Daoy (cell line): ENCODE data around the gene IDS. TPM values are rescaled to one million over a fixed set of nuclear protein-coding genes. Genes with fewer than 3 reads are reported as not detected.

Experiments
- DNase-seq: peaks from one replicate; pipeline ENCODE4 v3.0.0-alpha.2; 2015; ENCODE audit warnings: low read depth
- total RNA-seq: library from RNA; depleted of rRNA; stranded (reverse); fragments of >200 nt; shearing (Covaris generic); gene quantifications from 2 replicates; pipeline ENCODE4 v1.2.3, GENCODE V29; 2014; rRNA removed

Gene IDS
- total RNA-seq, 1 experiment from 2014 or later = 28.1 TPM

DNA sequence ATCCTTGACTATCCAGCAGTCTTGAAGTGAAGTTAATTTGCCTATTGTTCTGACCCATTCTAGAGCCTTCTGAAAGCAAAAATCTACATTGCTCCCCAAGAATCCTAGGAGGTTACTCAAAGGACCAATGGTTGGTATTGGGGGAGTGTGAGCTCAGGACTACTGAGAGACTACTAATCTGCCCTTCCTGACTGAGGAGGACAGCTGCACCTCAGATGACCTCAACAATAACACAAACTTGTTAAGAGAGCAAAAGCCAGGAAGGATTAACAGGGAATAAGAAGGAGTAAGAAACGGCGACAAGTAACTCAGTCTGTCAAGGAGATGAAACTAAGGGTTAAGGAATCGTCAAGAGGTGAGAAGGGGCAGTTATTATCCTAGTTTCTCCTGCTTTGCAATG lies 43.4 kb downstream of the IDS start:
- no peak for DNase-seq

DNA sequence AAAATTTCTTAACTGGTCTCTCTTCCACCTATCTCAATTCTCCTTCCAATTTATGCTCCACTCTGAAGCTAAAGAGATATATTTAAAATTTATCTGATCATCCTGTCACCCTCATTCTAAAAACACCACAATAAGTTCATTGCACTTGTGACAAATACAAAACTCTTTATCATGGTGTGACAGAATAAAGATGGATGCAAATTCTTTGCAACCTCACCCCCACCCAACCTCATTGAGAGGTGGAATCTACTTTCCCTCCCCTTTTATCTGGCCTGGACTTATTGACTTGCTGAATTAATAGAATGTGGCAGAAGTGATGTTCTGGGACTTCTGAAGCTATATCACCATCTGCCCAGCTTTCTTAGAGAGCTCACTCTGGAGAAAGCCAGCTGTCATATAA lies 46.5 kb downstream of the IDS start:
- DNase-seq = no peak

DNA sequence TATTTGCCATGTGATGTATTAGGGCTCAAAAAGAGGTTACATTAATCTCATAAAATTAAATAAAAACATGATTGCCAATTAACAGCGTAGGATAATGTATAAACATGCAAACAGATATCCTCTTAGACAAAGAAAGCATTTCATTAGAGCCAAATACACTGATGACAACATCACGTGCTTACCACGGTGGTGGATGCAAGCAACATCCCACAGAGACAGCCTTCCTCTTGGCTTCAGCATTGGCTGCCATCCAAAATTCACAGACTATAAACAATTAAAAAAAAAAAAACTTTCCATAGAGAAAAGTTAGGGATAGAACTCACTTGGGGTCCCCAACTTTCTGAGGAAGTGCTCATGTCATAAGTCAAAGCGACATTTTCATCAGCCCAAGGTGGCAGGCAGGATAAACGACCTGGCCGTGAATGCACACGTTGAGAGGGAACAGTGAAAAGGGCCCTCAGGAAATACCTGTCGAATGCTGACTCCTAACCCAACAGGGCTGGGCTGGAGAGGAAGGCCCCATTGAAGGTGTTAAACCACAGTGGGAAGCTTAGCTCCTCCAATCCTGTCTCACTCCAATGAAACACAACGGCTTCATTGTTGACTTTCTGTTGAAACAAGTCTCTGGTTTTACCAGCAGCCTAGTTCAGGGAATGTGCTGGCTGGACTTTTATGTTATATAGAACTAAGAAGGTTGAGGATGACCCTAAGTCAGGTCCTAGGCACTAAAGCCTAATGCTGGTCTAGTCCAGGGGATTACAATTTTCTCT lies 48.4 kb downstream of the IDS start:
- no peak for DNase-seq

DNA sequence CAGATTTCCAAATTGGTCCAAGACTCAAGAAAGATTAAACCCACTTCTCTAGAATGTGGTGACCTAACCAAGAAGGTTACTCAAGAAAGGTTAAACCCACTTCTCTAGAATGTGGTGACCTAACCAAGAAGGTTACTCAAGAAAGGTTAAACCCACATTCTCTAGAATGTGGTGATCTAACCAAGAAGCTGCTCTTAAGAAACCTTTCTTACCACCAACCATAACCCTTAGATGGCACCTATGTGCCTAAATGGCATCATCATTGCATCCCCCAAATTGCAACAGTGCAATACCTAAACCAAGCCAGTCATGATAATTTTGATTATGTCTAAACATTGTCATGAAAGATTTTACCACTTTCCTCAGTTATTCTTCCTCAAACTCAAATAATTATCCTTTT lies 49.2 kb downstream of the IDS start:
- no peak for DNase-seq

DNA sequence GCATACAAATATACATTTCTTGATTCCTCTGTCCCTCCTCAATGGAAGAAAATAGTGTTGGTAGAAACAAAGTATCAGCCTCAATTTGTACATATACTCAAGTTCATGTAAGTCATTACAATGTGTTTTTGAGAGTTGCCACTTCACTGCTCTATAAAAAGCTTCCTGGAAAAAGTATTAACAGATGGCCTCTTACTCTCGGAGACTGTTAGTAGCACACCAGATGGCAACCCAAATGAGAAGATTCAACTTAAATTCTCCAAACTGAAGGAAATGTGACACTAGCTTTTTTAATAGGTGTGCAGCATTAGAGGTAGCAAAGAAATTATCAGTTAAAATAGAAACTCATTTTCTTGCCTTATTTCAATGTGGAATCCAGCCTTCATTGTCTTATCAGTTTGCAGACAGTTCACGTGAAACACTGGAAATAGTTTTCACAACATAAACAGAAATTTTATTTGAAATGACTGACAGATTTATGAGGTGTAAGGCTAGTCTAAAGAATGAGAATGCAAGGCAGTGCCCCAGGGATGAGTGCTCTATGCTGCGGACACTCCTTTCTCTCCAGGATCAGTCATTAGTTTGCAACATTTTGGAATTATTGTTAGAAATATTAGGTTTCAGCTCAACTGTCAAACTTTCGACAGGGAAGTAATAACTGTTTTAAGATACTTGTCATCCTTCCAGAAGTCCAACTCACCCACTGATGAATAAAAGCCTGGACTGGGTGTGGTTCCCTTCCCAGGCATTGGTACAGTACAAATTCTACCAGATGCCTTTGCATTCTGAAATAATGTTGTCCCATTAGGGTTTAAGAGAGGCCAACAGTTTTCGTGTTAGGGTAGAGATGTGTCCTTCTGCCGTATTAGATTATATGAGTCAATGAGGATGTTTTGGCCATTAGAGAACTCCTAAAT lies 50.9 kb downstream of the IDS start:
- DNase-seq = no peak

DNA sequence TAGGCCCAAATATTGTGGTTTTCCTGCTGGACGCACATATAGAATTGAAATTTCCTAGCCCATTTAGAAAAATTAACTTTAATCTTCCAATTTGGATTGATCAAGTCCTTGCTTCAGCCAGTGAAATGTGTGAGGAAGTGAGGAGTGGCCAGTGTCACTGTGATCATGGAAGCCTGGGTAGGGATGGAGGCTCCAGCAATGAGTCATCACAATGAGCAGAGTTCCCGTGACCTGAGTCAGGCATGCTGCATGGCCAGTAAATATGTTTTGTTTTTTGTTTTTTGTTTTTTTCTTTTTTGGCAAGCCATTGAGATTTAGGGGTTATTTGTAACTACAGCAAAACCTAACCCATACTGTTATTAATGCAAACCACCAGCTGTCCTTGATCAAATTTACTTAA lies 52.1 kb downstream of the IDS start:
- no peak for DNase-seq

DNA sequence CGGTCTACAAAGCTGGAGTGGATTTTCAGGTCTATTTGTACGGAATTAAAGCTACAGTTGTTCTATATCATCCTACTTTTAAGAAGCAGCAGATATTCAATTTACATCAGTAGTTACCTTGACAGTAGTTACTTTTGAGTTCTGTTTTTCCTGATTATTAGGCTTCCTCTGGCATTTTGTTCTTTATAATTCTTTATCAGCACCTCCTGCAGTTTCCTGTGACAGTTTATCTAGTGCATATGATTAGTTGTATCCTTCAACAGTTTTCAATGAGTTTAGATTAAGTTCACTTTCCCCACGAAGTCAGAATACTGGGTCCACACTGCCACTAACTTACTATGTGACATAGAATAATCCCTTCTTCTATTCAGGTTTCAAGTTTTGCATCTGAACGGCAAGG lies 71.7 kb downstream of the IDS start:
- DNase-seq = no peak

DNA sequence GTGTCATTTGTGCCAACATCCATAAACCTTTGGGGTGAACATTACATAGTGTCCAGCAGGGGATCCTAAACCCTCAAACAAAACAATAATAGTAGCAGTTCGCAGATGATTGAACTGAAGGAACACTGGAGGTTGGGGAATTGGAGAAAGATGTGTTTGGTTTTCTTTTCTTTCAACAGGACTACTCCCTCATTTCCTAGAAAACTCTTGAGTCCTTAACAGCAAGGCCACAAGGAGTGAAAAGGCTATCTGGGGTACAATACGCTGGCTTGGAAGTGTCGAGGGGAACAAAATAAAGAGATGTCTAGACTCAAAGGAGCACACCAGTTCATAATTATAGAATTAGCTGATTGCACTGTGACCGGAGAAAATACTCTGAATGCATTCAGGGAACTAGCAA lies 72.1 kb downstream of the IDS start:
- no peak for DNase-seq

Other genes with a start within 250 kb of the IDS start
- gene EOLA1, start 35.7 kb upstream of the IDS start, total RNA-seq = 7.4 and 12.7 TPM in 2 replicates
- not detected in 2 replicates for gene HSFX3, start 44.6 kb upstream of the IDS start, total RNA-seq
- gene MAGEA9B, start 82.2 kb upstream of the IDS start, total RNA-seq = 0.11 TPM in 1 of 2 replicates, not detected in the other
- not detected in 2 replicates for gene HSFX2, start 90.0 kb upstream of the IDS start, total RNA-seq
- 8.3 and 14.4 TPM in 2 replicates for gene TMEM185A, start 126.5 kb upstream of the IDS start, total RNA-seq
- 46.0 and 48.3 TPM in 2 replicates for gene MAGEA11, start 206.8 kb upstream of the IDS start, total RNA-seq